NCI-H2196 (cell line): ENCODE data around the gene PPP2R2D.
A peak's percentile ranks its signal among the peaks of the same experiment; 100 is the strongest.

Experiments used
- DNase-seq: peaks from one replicate; lab custom pipeline; 2025; ENCODE audit not compliant: unreplicated experiment; lab: John Stamatoyannopoulos, UW

Gene PPP2R2D

GRCh38 chr10:131994435-131994834 lies 93.6 kb downstream of the PPP2R2D start:
- DNase-seq: no peak

GRCh38 chr10:131996466-131997365 lies 95.9 kb downstream of the PPP2R2D start:
- DNase-seq: no peak

- DNase-seq: no peak
Measured at GRCh38 chr10:131997366-131998049, 96.7 kb downstream of the PPP2R2D start.

- DNase-seq: no peak
Measured at GRCh38 chr10:131998050-131998844, 97.4 kb downstream of the PPP2R2D start.

GRCh38 chr10:131998845-131999681 lies 98.3 kb downstream of the PPP2R2D start:
- DNase-seq: no peak

GRCh38 chr10:132001238-132001972 lies 100.6 kb downstream of the PPP2R2D start:
- DNase-seq: peak; percentile 72

- no peak for DNase-seq
Measured at GRCh38 chr10:132002004-132002403, 101.2 kb downstream of the PPP2R2D start.

GRCh38 chr10:132003282-132003924 lies 102.6 kb downstream of the PPP2R2D start:
- DNase-seq: no peak

- DNase-seq: no peak
Measured at GRCh38 chr10:132004052-132004451, 103.2 kb downstream of the PPP2R2D start.

- DNase-seq: no peak
Measured at GRCh38 chr10:132005147-132005546, 104.3 kb downstream of the PPP2R2D start.

GRCh38 chr10:132006966-132007365 lies 106.2 kb downstream of the PPP2R2D start:
- no peak for DNase-seq

GRCh38 chr10:132007681-132008080 lies 106.9 kb downstream of the PPP2R2D start:
- no peak for DNase-seq
